Caki2 (cell line): ENCODE measurements around the gene LAD1. TPM values are rescaled to one million over a fixed set of nuclear protein-coding genes. Genes with fewer than 3 reads are reported as not detected.
A peak's percentile ranks its signal among the peaks of the same experiment; 100 is the strongest.

Experiments
- DNase-seq: peaks from one replicate; pipeline ENCODE4 v3.0.0-alpha.2; 2015; ENCODE audit warnings: low read depth
- in situ Hi-C: cut with HindIII; loops from 2 replicates; pipeline ENCODE4 v1.10.0; 2016; ENCODE audit warnings: low sequenced_read_pairs, low pct_unique_long_range_greater_than_20kb, mixed read lengths
- total RNA-seq: library from RNA; depleted of rRNA; stranded (reverse); fragments of >200 nt; shearing (Covaris generic); gene quantifications from 2 replicates; pipeline ENCODE4 v1.2.3, GENCODE V29; 2014; ENCODE audit warnings: low replicate concordance

The LAD1 gene
- total RNA-seq, 1 experiment from 2014 or later: not detected

- DNase-seq: no peak
- in situ Hi-C loops: no loop called here
Measured at GRCh38 chr1:201421041-201421440, 21.9 kb upstream of the LAD1 start.

- in situ Hi-C loops: no loop called here
- no peak for DNase-seq
Measured at GRCh38 chr1:201420608-201421002, 21.5 kb upstream of the LAD1 start.

- no peak for DNase-seq
- in situ Hi-C loops: no loop called here
Measured at GRCh38 chr1:201419746-201420607, 20.9 kb upstream of the LAD1 start.

- in situ Hi-C loops: no loop called here
- no peak for DNase-seq
Measured at GRCh38 chr1:201419256-201419655, 20.1 kb upstream of the LAD1 start.

- no peak for DNase-seq
- in situ Hi-C loops: no loop called here
Measured at GRCh38 chr1:201418461-201418860, 19.3 kb upstream of the LAD1 start.

GRCh38 chr1:201414051-201414738, 15.1 kb upstream of the LAD1 start:
- DNase-seq: no peak
- in situ Hi-C loops: no loop called here

GRCh38 chr1:201411292-201411691, 12.2 kb upstream of the LAD1 start:
- DNase-seq: no peak
- in situ Hi-C loops: no loop called here

- in situ Hi-C loops: no loop called here
- no peak for DNase-seq
Measured at GRCh38 chr1:201409440-201409839, 10.3 kb upstream of the LAD1 start.

- in situ Hi-C loops: no loop called here
- DNase-seq: no peak
Measured at GRCh38 chr1:201408834-201409200, 9.7 kb upstream of the LAD1 start.

GRCh38 chr1:201408176-201408833, 9.2 kb upstream of the LAD1 start:
- DNase-seq: peak; percentile 65
- in situ Hi-C loops: no loop called here

- peak; percentile 41 for DNase-seq
- in situ Hi-C loops: no loop called here
Measured at GRCh38 chr1:201406831-201407406, 7.8 kb upstream of the LAD1 start.

GRCh38 chr1:201405484-201405831, 6.3 kb upstream of the LAD1 start:
- in situ Hi-C loops: no loop called here
- peak; percentile 79 for DNase-seq

- in situ Hi-C loops: no loop called here
- DNase-seq: no peak
Measured at GRCh38 chr1:201404722-201405483, 5.8 kb upstream of the LAD1 start.

- DNase-seq: no peak
- in situ Hi-C loops: no loop called here
Measured at GRCh38 chr1:201404055-201404454, 4.9 kb upstream of the LAD1 start.

- DNase-seq: no peak
- in situ Hi-C loops: no loop called here
Measured at GRCh38 chr1:201403359-201403758, 4.2 kb upstream of the LAD1 start.

GRCh38 chr1:201401700-201402099, 2.6 kb upstream of the LAD1 start:
- in situ Hi-C loops: no loop called here
- DNase-seq: no peak

- no peak for DNase-seq
- in situ Hi-C loops: no loop called here
Measured at GRCh38 chr1:201400852-201401230, 1.7 kb upstream of the LAD1 start.

GRCh38 chr1:201400212-201400851, 1.2 kb upstream of the LAD1 start:
- in situ Hi-C loops: no loop called here
- no peak for DNase-seq
